LNCaP clone FGC (cell line): ENCODE measurements around the gene TRAF3IP3.

Experiments
- DNase-seq: peaks from one replicate; pipeline ENCODE4 v3.0.0-alpha.2; 2011; ENCODE audit warnings: low read depth
- H3K4me3 ChIP-seq: 2 replicates; pipeline ENCODE4 v1.5.1; 2011; ENCODE audit warnings: mild to moderate bottlenecking, low read depth, low read length, control low read depth
- CTCF ChIP-seq: IDR thresholded peaks from 2 replicates; pipeline ENCODE4 v1.5.1; 2012; ENCODE audit warnings: mild to moderate bottlenecking; ENCODE audit not compliant: control insufficient read depth, insufficient read depth; ENCODE audit errors: extremely low read depth

The TRAF3IP3 gene

GRCh38 chr1:209733409-209734192, 22.3 kb upstream of the TRAF3IP3 start:
- no peak for TF ChIP-seq CTCF
- H3K4me3 ChIP-seq, result no peak overlapping the region
- no peak for DNase-seq

- H3K4me3 ChIP-seq, result no peak overlapping the region
- DNase-seq, result no peak
- no peak for TF ChIP-seq CTCF
These were observed 19.2 kb upstream of the TRAF3IP3 start for GRCh38 chr1:209736490-209737117.

- H3K4me3 ChIP-seq, result no peak overlapping the region
- TF ChIP-seq CTCF, result no peak
- no peak for DNase-seq
These were observed 18.7 kb upstream of the TRAF3IP3 start for GRCh38 chr1:209737118-209737505.

GRCh38 chr1:209738270-209738669, 17.6 kb upstream of the TRAF3IP3 start:
- no peak overlapping the region for H3K4me3 ChIP-seq
- DNase-seq, result no peak
- TF ChIP-seq CTCF, result no peak

- H3K4me3 ChIP-seq, result no peak overlapping the region
- no peak for TF ChIP-seq CTCF
- DNase-seq, result no peak
These were observed 14.7 kb upstream of the TRAF3IP3 start for GRCh38 chr1:209741193-209741592.

GRCh38 chr1:209741889-209742288, 14.0 kb upstream of the TRAF3IP3 start:
- DNase-seq, result no peak
- no peak for TF ChIP-seq CTCF

More at GRCh38 chr1:209741889-209742288, 14.0 kb upstream of the TRAF3IP3 start:
- H3K4me3 ChIP-seq, result no peak overlapping the region
